Activated B cell treated with CpG ODN at 0.5 μM for 24 hours (primary cell): ENCODE measurements around the gene LRRC8C. TPM values are rescaled to one million over a fixed set of nuclear protein-coding genes. Genes with fewer than 3 reads are reported as not detected.

Source experiments
- ATAC-seq: fragments of 200-7000 bp; cut with Tn5 transposase; one replicate; pipeline ENCODE4 v1.10.0; 2021; ENCODE audit warnings: low read depth, mild to moderate bottlenecking, moderate library complexity
- CTCF ChIA-PET: fragments of 350-600 bp; sonication (Branson Sonifier 250); formaldehyde crosslinking; loops from one replicate; lab custom pipeline; 2021; ENCODE audit warnings: antibody characterized with exemption; lab: Charles Lee
- POLR2A ChIA-PET: fragments of 350-600 bp; sonication (Branson Sonifier 250); formaldehyde crosslinking; loops from one replicate; lab custom pipeline; 2021; ENCODE audit warnings: antibody characterized with exemption; lab: Charles Lee
- DNase-seq: peaks from one replicate; pipeline ENCODE4 v3.0.0; 2022
- H3K27ac Mint-ChIP-seq: one replicate; pipeline ENCODE4 v1.8.0; 2020; ENCODE audit warnings: mixed read lengths
- H3K27me3 Mint-ChIP-seq: one replicate; pipeline ENCODE4 v1.8.0; 2021; ENCODE audit warnings: mixed read lengths
- H3K36me3 Mint-ChIP-seq: one replicate; pipeline ENCODE4 v1.8.0; 2021; ENCODE audit warnings: low read depth, mixed read lengths
- H3K4me1 Mint-ChIP-seq: one replicate; pipeline ENCODE4 v1.8.0; 2021; ENCODE audit warnings: mixed read lengths
- H3K4me3 Mint-ChIP-seq: one replicate; pipeline ENCODE4 v1.8.0; 2020; ENCODE audit warnings: mild to moderate bottlenecking, mixed read lengths
- H3K9me3 Mint-ChIP-seq: one replicate; pipeline ENCODE4 v1.8.0; 2020; ENCODE audit warnings: mixed read lengths
- CTCF ChIP-seq: fragments of 200-600 bp; IDR thresholded peaks from one replicate; pipeline ENCODE4 v1.8.0; 2022; ENCODE audit warnings: antibody characterized with exemption, mild to moderate bottlenecking
- intact Hi-C: fragments of 100-400 bp; cut with micrococcal nuclease; formaldehyde crosslinking; loops from one replicate; pipeline ENCODE4 v1.15.1; 2024
- total RNA-seq: library from RNA; stranded (reverse); gene quantifications from 2 replicates; pipeline ENCODE4 v1.2.3, GENCODE V29; 2022

Gene LRRC8C
- total RNA-seq, 1 donor from 2014 or later: 8.4 TPM

GRCh38 chr1:89743788-89744187 lies 110.9 kb downstream of the LRRC8C start:
- ChIA-PET CTCF (no interaction called here), POLR2A (no interaction called here)
- DNase-seq (no peak), ATAC-seq (no peak)
- H3K4me1 Mint-ChIP-seq: peaks cover 11% of the 10 kb centered on the region
- no peaks in the 10 kb centered on the region for H3K27me3 Mint-ChIP-seq
- no peaks in the 10 kb centered on the region for H3K36me3 Mint-ChIP-seq
- intact Hi-C loops: no loop called here
- H3K9me3 Mint-ChIP-seq: no peaks in the 10 kb centered on the region
- no peak overlapping the region for H3K4me3 Mint-ChIP-seq
- no peak overlapping the region for H3K27ac Mint-ChIP-seq
- no peak for TF ChIP-seq CTCF

- Mint-ChIP-seq H3K27me3 (no peaks in the 10 kb centered on the region), H3K27ac (no peak overlapping the region)
- CTCF ChIA-PET: no interaction called here
Observed at GRCh38 chr1:89746424-89747149, 113.7 kb downstream of the LRRC8C start.

GRCh38 chr1:89753761-89754160 lies 120.8 kb downstream of the LRRC8C start:
- TF ChIP-seq CTCF: no peak
- DNase-seq (no peak), ATAC-seq (no peak)
- no peaks in the 10 kb centered on the region for H3K9me3 Mint-ChIP-seq
- intact Hi-C loops: no loop called here
- H3K4me3 Mint-ChIP-seq: no peak overlapping the region
- POLR2A ChIA-PET: no interaction called here
- CTCF ChIA-PET: interaction anchor here (1.3 kb wide), 1 partner anchor 9 kb away, joined by 5 read pairs; no protein-coding TSS in a partner anchor
- H3K4me1 Mint-ChIP-seq: peaks cover 15% of the 10 kb centered on the region
- H3K36me3 Mint-ChIP-seq: no peaks in the 10 kb centered on the region
- H3K27me3 Mint-ChIP-seq: no peaks in the 10 kb centered on the region
- H3K27ac Mint-ChIP-seq: no peak overlapping the region

More at GRCh38 chr1:89746424-89747149, 113.7 kb downstream of the LRRC8C start:
- no peaks in the 10 kb centered on the region for H3K36me3 Mint-ChIP-seq
- no peak overlapping the region for H3K4me3 Mint-ChIP-seq
- POLR2A ChIA-PET: no interaction called here
- DNase-seq (no peak), ATAC-seq (no peak)
- intact Hi-C loops: no loop called here
- H3K4me1 Mint-ChIP-seq: no peaks in the 10 kb centered on the region
- TF ChIP-seq CTCF: no peak
- H3K9me3 Mint-ChIP-seq: no peaks in the 10 kb centered on the region

GRCh38 chr1:89754518-89754917 lies 121.6 kb downstream of the LRRC8C start:
- Mint-ChIP-seq H3K27ac (no peak overlapping the region), H3K9me3 (no peaks in the 10 kb centered on the region), H3K4me3 (no peak overlapping the region), H3K36me3 (no peaks in the 10 kb centered on the region), H3K4me1 (peaks cover 15% of the 10 kb centered on the region), H3K27me3 (no peaks in the 10 kb centered on the region)
- intact Hi-C loops: no loop called here
- POLR2A ChIA-PET: no interaction called here
- ATAC-seq (no peak), DNase-seq (no peak)
- TF ChIP-seq CTCF: no peak
- CTCF ChIA-PET: no interaction called here

GRCh38 chr1:89755591-89755990 lies 122.7 kb downstream of the LRRC8C start:
- DNase-seq: no peak
- H3K36me3 Mint-ChIP-seq: no peaks in the 10 kb centered on the region
- no peak overlapping the region for H3K27ac Mint-ChIP-seq
- no peak for ATAC-seq
- POLR2A ChIA-PET: no interaction called here
- H3K27me3 Mint-ChIP-seq: no peaks in the 10 kb centered on the region
- H3K9me3 Mint-ChIP-seq: no peaks in the 10 kb centered on the region
- no peak for TF ChIP-seq CTCF
- intact Hi-C loops: no loop called here
- H3K4me3 Mint-ChIP-seq: no peak overlapping the region
- H3K4me1 Mint-ChIP-seq: peaks cover 15% of the 10 kb centered on the region
- CTCF ChIA-PET: no interaction called here
